GM12875 (cell line): Measurements from ENCODE around the gene CDK13.

ENCODE experiments used
- H3K4me3 ChIP-seq: one replicate; pipeline ENCODE4 v1.5.1; 2011; ENCODE audit warnings: low read depth, low read length, control low read depth
- CTCF ChIP-seq: IDR thresholded peaks from 2 replicates; pipeline ENCODE4 v1.5.1; 2011; ENCODE audit warnings: low read depth, mild to moderate bottlenecking, control low read depth, inconsistent platforms, low read length, moderate library complexity, borderline replicate concordance; ENCODE audit not compliant: insufficient read depth

Gene CDK13

DNA sequence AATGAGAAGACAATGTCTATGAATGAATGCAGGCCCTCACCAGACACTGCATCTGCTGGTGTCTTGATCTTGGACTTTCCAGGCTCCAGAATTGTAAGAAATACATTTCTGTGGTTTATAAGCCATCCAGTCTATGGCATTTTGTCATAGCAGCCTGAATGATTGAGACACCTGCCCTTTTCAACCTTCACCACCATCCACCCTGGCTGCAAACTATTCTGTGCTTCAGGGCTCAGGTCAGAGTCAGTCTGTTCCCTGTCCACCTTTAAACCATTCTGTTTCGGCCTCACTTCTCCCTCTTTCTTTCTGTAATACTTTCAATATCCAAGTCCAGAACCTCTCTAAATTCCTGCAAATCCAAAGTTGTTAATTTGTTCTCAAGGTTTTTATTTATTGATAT, 15.9 kb upstream of the CDK13 start:
- no peak for TF ChIP-seq CTCF
- H3K4me3 ChIP-seq = no peak overlapping the region

DNA sequence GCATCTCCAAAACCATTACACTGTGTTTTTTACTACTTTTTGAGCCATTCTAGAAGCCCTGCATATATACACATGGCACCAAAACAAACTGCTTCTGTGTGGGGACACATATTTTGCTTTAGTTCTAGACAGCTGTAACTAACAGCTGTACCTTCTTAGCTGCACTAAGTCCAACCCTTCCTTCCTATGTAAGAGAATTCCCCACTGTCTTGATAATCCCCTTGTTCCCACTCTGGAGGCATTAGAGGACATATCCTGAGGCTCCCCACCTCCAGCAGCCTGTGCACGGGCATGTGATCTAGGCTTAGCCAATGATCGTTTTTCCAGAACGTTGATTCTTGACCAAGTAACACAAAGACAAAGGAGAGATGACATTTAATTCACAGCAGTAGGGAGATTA, 13.3 kb upstream of the CDK13 start:
- TF ChIP-seq CTCF = no peak
- no peak overlapping the region for H3K4me3 ChIP-seq

DNA sequence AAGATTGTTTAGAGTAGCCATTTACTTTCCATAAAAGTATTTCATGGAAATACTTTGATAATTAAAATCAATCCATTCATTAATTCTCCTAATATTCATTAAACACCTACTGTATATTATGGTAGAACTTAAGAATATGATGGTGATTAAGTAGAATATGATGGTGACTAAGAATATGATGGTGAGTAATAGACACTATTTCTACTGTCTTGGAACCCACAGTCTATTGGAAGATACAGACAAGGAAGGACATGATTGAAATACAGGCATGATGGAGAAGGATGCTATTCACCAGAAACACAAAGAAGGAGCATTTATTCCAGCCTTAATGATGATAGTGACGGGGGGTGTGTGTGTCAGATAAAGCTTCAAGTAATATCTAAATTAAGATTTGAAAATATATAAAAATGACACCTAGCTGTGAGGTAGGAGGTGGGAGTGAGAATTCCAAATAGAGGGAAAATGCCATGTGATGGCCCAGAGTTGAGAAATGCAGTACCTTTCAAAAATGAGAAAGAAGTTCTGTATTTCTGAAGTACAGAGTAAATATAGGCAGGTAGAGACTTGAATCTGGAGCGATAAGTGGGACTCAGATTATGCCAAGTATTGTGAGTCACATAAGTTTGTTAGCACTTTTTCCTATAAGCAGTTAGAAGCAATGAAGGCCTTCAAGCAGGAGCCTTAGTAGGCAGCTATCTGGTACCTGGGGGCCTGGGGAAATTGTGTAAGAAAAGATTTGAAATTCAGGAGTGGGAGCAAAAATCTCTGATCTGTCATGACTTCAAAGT, 12.5 kb upstream of the CDK13 start:
- no peak overlapping the region for H3K4me3 ChIP-seq
- TF ChIP-seq CTCF = no peak

DNA sequence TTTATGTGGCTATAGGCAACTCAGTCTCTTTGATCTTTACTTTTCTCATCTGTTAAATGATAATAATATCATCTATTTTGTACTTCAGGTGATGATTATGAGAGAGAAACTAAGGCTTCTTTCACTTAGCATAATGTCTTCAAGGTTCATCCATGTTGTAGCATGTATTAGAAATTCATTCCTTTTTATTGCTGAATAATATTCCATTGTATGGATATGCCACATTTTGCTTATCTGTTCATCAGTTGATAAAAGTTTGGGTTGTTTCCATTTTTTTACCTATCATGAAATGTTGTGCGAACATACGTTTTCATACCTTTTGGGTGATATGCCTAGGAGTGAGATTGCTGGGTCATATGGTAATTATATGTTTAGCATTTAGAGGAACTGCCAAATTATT, 7.2 kb upstream of the CDK13 start:
- H3K4me3 ChIP-seq = no peak overlapping the region
- no peak for TF ChIP-seq CTCF

GRCh38 chr7:39946693-39947092, 3.4 kb upstream of the CDK13 start:
- no peak overlapping the region for H3K4me3 ChIP-seq
- no peak for TF ChIP-seq CTCF

- TF ChIP-seq CTCF = no peak
Measured at GRCh38 chr7:39948375-39948955, 1.6 kb upstream of the CDK13 start.

GRCh38 chr7:39948956-39949928, 814 bp upstream of the CDK13 start:
- H3K4me3 ChIP-seq = peak overlapping the region; percentile 87
- TF ChIP-seq CTCF = no peak

More at GRCh38 chr7:39948375-39948955, 1.6 kb upstream of the CDK13 start:
- H3K4me3 ChIP-seq = peak overlapping the region; percentile 62
